HG03095 (cell line): ENCODE data around the gene ANKRD13D.

Source experiments
- ATAC-seq: cut with Tn5 transposase; IDR thresholded peaks from one replicate; pipeline ENCODE4 v1.9.1; 2021; ENCODE audit warnings: moderate library complexity; ENCODE audit not compliant: unreplicated experiment

The ANKRD13D gene

GRCh38 chr11:67302571-67303131 lies 13.5 kb downstream of the ANKRD13D start:
- no peak for ATAC-seq

DNA sequence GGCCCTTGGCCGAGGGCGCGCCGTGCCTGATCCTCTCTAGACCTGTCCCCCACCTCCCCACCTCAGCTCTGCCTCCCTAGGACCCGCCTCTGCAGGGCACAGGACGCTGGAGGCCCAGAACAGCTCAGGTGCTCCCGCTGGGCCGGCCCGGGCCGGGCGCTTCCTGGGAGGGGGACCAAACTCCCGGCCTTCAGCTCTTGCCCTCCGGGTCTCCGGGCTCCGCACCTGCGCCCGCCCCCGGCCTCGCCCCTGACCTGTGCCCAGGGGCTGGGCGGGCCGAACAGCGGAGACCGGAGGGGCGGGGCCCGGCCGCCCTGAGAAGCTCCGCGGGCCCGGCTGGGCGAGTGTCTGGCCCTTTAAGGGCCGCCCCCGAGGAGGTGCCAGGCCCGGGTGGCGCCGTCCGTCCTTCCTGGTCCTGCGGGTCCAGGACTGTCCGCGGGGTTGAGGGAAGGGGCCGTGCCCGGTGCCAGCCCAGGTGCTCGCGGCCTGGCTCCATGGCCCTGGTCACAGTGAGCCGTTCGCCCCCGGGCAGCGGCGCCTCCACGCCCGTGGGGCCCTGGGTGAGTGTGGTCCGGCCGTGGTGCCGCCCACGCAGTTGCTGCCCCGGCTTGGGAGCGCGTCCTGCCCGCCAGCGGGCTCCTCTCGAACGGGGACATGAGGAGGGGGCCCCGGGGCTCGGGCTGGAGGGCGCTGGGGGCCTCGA lies 14.2 kb downstream of the ANKRD13D start, which contains the start of gene SSH3:
TSS of gene SSH3 (plus strand) at position 399 of the 703 bp plus-strand sequence. CDS start at position 495, 96 bp downstream.
- no peak for ATAC-seq

GRCh38 chr11:67303835-67304411 lies 14.8 kb downstream of the ANKRD13D start:
- ATAC-seq, result no peak

GRCh38 chr11:67304511-67305113 lies 15.5 kb downstream of the ANKRD13D start:
- ATAC-seq, result no peak

GRCh38 chr11:67306769-67307544 lies 17.9 kb downstream of the ANKRD13D start:
- ATAC-seq, result no peak

GRCh38 chr11:67307545-67308001 lies 18.5 kb downstream of the ANKRD13D start:
- no peak for ATAC-seq

DNA sequence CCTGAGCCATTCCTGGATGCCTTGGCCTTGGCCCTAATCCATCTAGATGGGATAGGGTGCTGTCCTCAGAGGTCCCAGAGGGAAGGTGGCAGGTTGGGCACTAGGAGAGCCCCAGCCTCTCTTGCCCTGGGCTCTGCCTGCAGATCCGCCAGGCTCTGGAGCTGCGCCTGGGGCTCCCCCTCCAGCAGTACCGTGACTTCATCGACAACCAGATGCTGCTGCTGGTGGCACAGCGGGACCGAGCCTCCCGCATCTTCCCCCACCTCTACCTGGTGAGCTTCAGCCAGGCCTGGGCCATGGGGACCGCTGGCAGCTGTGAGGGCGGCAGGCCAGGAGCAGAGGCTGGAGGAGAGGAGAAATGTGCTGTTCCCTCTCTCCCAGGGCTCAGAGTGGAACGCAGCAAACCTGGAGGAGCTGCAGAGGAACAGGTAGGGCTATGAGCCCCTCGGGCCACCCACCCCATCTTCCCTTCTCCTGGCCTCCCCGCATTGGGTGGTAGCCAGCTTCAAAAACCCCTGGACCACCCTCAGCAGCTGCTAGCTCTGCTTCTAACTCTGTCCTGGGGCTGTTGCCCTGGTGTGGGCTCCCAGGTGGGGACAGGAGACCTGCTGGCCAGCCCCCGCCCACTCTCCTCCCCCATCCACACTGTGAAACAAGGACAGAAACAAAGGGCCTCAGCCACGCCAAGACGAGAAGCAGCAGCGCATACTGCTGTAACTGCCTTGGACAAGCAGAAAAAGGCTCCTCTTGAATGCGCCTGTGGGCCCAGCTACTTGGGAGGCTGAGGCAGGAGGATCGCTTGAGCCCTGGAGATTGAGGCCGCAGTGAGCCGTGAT lies 19.1 kb downstream of the ANKRD13D start:
- ATAC-seq, result no peak

DNA sequence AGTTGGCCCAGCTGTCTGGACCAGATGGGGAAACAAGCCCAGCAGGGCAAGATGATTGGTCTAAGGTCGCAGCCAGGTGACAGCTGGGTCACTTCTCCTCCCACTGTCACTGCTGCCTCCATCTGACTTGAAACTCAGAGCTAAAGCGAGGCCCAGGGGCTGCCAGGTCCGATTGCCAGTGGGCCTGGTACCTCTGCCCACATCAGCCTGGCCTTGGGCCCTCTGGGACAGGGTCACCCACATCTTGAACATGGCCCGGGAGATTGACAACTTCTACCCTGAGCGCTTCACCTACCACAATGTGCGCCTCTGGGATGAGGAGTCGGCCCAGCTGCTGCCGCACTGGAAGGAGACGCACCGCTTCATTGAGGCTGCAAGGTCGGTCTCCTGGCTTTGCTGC lies 20.1 kb downstream of the ANKRD13D start:
- ATAC-seq, result no peak

GRCh38 chr11:67309661-67310061 lies 20.6 kb downstream of the ANKRD13D start:
- no peak for ATAC-seq

- ATAC-seq, result no peak
These were observed 21.3 kb downstream of the ANKRD13D start for GRCh38 chr11:67310246-67311050.

GRCh38 chr11:67311051-67311555 lies 22.0 kb downstream of the ANKRD13D start:
- no peak for ATAC-seq

- no peak for ATAC-seq
These were observed 22.5 kb downstream of the ANKRD13D start for GRCh38 chr11:67311556-67312082.

GRCh38 chr11:67312187-67313021 lies 23.3 kb downstream of the ANKRD13D start:
- ATAC-seq, result no peak

- ATAC-seq, result no peak
These were observed 24.2 kb downstream of the ANKRD13D start for GRCh38 chr11:67313125-67313890.

DNA sequence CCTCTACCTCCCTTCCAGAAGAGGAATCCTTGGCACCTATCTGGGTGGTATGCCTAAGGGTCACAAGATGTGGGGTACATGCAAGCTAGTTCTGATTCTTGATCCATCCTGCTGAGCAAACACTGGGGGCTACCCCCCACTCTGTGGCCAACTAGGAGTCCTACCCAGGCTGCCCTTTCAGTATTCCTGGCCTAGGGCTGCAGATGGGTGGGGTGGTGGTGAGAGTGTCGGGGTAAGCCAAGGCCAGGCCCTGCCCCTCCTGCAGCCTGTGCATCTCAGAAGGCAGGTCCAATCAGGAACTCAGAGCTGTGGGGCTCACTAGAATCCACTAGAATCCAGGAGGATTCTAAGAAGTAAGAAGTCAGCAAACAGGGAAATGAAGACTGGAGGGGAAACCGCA lies 25.1 kb downstream of the ANKRD13D start:
- no peak for ATAC-seq

DNA sequence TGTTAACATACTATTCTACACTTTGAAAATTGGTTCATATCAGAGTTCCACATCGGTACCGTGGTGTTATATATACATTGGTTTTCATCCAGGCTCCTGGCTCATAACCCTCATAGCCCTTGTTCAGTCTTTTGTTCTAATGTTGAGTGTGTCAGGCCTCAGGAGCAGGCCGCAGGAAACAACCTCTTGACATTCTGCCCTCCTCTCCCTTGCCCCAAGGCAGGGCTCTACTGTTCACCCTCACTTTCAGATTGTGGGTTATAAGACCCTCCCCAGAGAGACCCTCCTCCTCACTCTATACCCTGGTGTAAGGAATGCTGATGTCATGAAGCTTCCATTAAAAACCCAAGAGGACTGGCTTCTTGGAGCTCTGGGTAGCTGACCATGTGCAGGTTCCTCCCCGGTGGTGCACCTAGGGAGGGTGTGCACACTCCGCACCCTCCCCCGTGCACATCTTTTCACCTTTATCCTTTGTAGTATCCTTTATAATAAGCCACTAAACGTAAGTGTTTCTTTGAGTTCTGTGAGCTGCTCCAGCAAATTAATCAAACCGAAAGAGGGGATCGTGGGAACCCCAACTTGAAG lies 26.3 kb downstream of the ANKRD13D start:
- ATAC-seq, result no peak

DNA sequence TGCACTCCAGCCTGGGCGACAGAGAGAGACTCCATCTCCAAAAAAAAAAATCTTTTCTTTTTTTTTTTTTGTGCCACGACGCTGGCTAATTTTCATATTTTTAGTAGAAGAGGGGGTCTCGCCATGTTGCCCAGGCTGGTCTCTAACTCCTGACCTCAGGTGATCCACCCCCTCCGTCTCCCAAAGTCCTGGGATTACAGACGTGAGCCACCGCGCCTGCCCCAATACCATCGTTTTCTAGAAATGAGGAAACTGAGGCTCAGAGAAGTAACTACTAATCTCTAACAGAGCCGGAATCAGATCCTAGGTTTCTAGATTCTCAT lies 27.7 kb downstream of the ANKRD13D start:
- ATAC-seq, result no peak
